HL-60 (cell line): Measurements from ENCODE around the gene CLIP4.

Experiments
- GABPA ChIP-seq: IDR thresholded peaks from 2 replicates; pipeline ENCODE4 v1.6.1; 2012; ENCODE audit warnings: low read depth
- POLR2AphosphoS5 ChIP-seq: IDR thresholded peaks from 2 replicates; pipeline ENCODE4 v1.6.1; 2012; ENCODE audit warnings: low read depth
- TF ChIP-seq, protein P1 (sequence below): IDR thresholded peaks from one replicate; pipeline ENCODE4 v1.5.1; 2011; ENCODE audit warnings: low read length, control low read depth, inconsistent platforms; ENCODE audit not compliant: insufficient read depth
- TF ChIP-seq, protein P2 (sequence below): IDR thresholded peaks from 2 replicates; pipeline ENCODE4 v1.6.1; 2012; ENCODE audit warnings: low read depth; ENCODE audit not compliant: insufficient replicate concordance

DNA sequence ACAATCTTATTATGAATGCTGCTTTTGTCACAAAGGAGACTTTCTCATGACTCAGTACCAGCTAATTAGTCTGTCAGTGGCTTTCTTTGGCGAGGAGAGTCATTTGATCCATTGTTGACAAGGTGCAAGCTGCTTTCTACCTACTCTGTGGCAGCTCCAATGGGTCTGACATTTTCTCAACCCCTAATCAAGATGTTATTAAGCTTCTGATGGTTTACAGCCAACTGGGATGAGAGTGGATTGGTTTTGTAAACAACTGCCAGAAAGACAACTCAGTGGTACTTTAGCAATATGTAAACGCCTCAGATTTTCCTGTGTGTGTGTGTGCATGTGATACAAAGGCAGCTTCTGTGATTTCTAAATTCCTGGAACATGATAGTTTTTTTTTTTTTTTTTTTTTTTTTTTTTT, 8.2 kb upstream of the CLIP4 start:
- TF ChIP-seq, protein P1, sequence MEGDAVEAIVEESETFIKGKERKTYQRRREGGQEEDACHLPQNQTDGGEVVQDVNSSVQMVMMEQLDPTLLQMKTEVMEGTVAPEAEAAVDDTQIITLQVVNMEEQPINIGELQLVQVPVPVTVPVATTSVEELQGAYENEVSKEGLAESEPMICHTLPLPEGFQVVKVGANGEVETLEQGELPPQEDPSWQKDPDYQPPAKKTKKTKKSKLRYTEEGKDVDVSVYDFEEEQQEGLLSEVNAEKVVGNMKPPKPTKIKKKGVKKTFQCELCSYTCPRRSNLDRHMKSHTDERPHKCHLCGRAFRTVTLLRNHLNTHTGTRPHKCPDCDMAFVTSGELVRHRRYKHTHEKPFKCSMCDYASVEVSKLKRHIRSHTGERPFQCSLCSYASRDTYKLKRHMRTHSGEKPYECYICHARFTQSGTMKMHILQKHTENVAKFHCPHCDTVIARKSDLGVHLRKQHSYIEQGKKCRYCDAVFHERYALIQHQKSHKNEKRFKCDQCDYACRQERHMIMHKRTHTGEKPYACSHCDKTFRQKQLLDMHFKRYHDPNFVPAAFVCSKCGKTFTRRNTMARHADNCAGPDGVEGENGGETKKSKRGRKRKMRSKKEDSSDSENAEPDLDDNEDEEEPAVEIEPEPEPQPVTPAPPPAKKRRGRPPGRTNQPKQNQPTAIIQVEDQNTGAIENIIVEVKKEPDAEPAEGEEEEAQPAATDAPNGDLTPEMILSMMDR = no peak
- TF ChIP-seq GABPA (no peak), POLR2AphosphoS5 (no peak)
- TF ChIP-seq, protein P2, sequence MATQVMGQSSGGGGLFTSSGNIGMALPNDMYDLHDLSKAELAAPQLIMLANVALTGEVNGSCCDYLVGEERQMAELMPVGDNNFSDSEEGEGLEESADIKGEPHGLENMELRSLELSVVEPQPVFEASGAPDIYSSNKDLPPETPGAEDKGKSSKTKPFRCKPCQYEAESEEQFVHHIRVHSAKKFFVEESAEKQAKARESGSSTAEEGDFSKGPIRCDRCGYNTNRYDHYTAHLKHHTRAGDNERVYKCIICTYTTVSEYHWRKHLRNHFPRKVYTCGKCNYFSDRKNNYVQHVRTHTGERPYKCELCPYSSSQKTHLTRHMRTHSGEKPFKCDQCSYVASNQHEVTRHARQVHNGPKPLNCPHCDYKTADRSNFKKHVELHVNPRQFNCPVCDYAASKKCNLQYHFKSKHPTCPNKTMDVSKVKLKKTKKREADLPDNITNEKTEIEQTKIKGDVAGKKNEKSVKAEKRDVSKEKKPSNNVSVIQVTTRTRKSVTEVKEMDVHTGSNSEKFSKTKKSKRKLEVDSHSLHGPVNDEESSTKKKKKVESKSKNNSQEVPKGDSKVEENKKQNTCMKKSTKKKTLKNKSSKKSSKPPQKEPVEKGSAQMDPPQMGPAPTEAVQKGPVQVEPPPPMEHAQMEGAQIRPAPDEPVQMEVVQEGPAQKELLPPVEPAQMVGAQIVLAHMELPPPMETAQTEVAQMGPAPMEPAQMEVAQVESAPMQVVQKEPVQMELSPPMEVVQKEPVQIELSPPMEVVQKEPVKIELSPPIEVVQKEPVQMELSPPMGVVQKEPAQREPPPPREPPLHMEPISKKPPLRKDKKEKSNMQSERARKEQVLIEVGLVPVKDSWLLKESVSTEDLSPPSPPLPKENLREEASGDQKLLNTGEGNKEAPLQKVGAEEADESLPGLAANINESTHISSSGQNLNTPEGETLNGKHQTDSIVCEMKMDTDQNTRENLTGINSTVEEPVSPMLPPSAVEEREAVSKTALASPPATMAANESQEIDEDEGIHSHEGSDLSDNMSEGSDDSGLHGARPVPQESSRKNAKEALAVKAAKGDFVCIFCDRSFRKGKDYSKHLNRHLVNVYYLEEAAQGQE = no peak
